GM15510 (cell line): ENCODE measurements around the gene GALNT12.

Experiments
- POLR2A ChIP-seq: IDR thresholded peaks from 3 replicates; pipeline ENCODE4 v1.6.1; 2011; ENCODE audit warnings: borderline replicate concordance; ENCODE audit not compliant: insufficient read length; ENCODE audit errors: extremely low read depth

The GALNT12 gene

GRCh38 chr9:98869866-98870265, 62.4 kb downstream of the GALNT12 start:
- no peak for TF ChIP-seq POLR2A

GRCh38 chr9:98870782-98871557, 63.5 kb downstream of the GALNT12 start:
- no peak for TF ChIP-seq POLR2A

GRCh38 chr9:98871558-98872065, 64.1 kb downstream of the GALNT12 start:
- no peak for TF ChIP-seq POLR2A

GRCh38 chr9:98873526-98873925, 66.1 kb downstream of the GALNT12 start:
- TF ChIP-seq POLR2A = no peak

GRCh38 chr9:98873951-98874371, 66.5 kb downstream of the GALNT12 start:
- no peak for TF ChIP-seq POLR2A

GRCh38 chr9:98874721-98875255, 67.3 kb downstream of the GALNT12 start:
- TF ChIP-seq POLR2A = no peak

GRCh38 chr9:98875536-98875935, 68.1 kb downstream of the GALNT12 start:
- TF ChIP-seq POLR2A = no peak

GRCh38 chr9:98877311-98877710, 69.8 kb downstream of the GALNT12 start:
- no peak for TF ChIP-seq POLR2A

GRCh38 chr9:98879094-98879962, 71.9 kb downstream of the GALNT12 start:
- TF ChIP-seq POLR2A = no peak

GRCh38 chr9:98879963-98880310, 72.5 kb downstream of the GALNT12 start:
- TF ChIP-seq POLR2A = no peak

- no peak for TF ChIP-seq POLR2A
Observed at GRCh38 chr9:98880311-98881015, 73.0 kb downstream of the GALNT12 start.

- no peak for TF ChIP-seq POLR2A
Observed at GRCh38 chr9:98881356-98881755, 73.9 kb downstream of the GALNT12 start.

- no peak for TF ChIP-seq POLR2A
Observed at GRCh38 chr9:98881836-98882568, 74.5 kb downstream of the GALNT12 start.

- no peak for TF ChIP-seq POLR2A
Observed at GRCh38 chr9:98882569-98882923, 75.1 kb downstream of the GALNT12 start.
